ENCODE data around the gene FCER2.
"Not testable (repeated sequence)": the region's sequence is repeated elsewhere in the genome, so short reads cannot be mapped to it uniquely, and the experiment has no call there.

The FCER2 gene, protein sequence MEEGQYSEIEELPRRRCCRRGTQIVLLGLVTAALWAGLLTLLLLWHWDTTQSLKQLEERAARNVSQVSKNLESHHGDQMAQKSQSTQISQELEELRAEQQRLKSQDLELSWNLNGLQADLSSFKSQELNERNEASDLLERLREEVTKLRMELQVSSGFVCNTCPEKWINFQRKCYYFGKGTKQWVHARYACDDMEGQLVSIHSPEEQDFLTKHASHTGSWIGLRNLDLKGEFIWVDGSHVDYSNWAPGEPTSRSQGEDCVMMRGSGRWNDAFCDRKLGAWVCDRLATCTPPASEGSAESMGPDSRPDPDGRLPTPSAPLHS

DNA sequence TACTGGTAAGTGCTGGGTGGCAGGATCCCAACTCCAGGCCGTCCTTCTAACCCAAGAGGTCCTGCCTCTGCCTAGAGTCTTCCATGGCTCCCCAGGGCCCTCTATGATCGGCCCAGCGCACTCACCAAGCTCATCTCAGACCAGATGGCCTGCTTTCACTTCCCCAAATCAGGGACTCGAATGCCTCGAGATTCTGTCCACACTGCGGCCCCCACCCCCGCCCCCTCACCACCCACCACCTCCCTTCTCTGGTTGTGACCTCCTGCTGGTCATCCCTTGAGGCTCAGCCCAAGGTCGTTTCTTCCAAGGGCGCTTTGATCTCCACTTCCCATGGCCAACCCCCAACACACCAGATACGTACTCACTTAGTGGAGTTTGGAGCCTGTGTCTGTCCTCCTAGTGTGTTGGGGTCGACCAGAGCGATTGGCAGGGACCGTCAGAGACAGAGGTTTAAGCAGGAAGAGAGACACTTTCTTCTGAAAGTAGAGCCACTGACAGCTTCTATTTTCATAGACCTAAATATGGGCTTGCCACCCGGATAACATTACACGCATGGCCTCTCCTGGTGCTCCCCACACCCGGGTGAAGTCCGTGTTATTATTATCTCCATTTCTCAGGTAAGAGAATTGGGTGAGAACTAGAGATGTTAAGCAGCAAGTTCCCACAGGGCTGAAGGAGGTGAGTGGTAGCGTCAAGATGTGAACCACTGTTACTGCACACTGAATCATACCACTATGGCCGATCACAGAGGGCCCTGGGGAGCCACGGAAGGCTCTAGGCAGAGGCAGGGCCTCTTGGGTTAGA lies at the start of gene FCER2:
FCER2 (minus strand) TSS at position 478 of the 804 bp plus-strand sequence. CDS start 2,371 bp downstream, outside the sequence.
- no peak for DNase-seq (ENCODE audit: low read depth in 2 of 2)

GRCh38 chr19:7751157-7751783 lies 49.3 kb upstream of the FCER2 start:
- peak in 1 of 2 donors; percentile 33 for DNase-seq (ENCODE audit: low read depth in 2 of 2)

- DNase-seq (ENCODE audit: low read depth in 2 of 2) = no peak
Observed at GRCh38 chr19:7748756-7749155, 46.8 kb upstream of the FCER2 start.

- DNase-seq (ENCODE audit: low read depth in 2 of 2) = no peak
Observed at GRCh38 chr19:7748171-7748570, 46.2 kb upstream of the FCER2 start.

DNA sequence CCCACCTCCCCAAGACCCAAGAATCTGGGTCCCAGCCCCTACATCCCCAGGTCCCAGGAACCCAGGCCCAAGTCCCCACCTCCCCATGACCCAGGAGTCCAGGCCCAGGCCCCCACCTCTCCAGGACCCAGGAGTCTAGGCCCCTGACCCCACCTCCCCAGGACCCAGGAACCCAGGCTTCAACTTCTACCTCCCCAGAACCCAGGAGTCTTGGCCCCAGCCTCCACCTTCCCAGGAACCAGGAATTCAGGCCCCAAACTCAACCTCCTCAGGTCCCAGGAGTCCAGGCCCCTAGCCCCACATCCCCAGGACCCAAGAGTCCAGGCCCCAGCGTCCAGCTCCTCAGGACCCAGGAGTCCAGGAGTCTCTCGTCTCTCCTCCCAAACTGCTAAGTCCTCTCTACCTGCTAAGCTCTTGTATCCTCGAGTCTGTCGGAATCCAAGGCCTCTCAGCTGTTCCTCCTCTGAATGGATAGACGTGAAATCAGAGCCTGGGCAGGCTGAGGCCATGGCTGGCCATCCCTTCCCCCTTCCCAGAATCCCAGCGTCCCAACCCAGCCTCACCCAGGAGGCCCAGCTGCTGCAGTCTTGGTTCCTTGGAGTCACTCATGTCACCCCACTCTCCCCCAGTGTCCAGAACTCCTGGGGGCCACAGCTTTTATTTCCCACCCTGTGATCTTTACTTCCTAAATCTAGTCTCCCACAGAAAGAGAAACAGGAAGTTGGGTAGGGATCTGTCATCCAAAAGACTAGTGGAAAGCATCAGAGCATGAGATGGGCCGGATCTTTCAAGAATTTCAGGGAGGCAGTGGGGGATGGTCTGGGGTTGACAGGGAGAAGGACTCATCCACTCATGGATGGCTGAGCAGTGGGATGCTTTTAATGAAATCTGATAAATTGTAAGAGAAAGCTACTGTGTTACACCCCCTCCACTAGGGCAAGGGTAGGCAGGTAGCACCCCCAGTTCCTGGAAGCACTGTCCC lies 45.3 kb upstream of the FCER2 start, which contains the start of gene CD209:
CD209 (minus strand) TSS at position 632 of the 982 bp plus-strand sequence; CDS start at position 609, 23 bp downstream.
- DNase-seq (ENCODE audit: low read depth in 2 of 2) = no peak

DNA sequence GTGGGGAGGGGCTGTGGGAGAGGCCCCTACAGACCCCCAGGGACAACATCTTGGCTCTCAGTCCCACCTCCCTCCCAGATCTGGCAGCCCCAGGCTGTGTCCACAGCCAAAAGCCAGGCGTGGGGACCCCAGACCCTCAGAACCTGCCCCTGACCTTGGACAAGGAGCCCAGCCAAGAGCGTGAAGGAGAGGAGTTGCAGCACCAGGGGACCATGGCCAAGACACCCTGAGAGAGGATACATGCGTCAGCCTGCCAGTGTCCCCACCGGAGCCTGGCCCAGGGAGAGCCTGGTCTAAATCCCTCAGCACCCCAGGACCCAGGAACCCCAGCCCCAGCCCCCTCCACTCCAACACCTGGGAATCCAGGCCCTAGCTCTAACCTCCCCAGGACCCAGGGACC lies 44.4 kb upstream of the FCER2 start:
- DNase-seq (ENCODE audit: low read depth in 2 of 2) = not testable (repeated sequence)

DNA sequence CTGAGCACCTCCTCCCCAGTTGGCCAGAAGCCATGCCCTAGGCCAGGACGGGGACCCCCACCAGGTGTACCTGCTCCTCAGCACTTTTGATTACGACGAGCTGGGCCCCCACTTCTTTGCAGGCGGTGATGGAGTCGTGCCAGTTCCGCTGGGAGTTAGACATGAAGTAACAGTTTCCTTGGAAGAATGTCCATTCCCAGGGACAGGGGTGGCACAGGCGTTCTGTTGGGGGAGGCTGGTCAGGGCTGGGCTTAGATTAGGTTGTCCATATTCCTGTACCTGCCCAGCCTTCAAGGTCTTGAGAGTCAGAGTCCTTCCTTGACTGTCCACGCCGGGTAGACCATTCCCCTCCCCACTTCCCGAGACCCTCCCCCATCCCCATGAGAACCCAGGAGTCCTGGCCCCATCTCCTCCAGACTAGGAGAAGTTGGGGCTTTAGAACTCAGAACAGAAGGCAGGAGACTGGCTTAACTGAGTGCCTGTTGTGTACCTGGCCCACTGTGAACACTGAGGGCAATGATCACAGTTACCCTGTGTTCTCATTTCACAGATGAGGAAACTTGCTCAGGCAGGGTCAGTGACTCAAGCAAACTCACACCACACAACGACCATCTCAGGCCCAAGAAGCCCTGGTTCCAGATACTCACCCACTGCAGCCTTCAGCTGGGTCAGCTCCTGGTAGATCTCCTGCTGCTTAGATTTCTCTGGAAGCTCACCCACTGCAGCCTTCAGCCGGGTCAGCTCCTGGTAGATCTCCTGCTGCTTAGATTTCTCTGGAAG lies 43.1 kb upstream of the FCER2 start:
- DNase-seq (ENCODE audit: low read depth in 2 of 2) = no peak

DNA sequence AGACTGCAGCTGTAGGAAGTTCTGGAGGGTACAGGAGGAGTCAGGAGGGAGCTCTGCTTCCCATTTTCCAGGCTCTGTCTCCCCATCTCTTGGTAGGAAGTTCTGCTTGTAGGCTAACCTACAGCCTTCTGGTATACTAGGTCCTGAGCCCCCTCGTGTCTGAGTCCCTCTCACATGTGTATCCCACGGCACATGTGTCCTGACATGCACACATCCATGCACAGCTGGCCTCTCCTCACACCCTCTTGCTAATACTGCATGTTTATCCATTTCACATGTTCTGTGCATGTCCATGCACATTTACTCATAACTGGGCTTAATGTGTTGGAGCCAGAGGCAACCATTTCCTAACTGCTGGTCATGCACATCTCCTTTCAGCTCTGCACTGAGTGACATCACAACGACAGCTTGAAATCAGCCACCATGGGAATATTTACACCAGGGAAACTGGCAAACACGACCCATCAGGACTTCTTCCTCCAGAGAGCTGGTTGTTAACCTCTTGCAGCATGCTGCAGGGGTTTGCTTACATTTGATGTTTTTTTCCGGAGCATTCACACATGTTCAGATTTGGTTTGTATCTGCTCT lies 42.4 kb upstream of the FCER2 start:
- DNase-seq (ENCODE audit: low read depth in 2 of 2) = no peak

- no peak for DNase-seq (ENCODE audit: low read depth in 2 of 2)
Observed at GRCh38 chr19:7743425-7743841, 41.5 kb upstream of the FCER2 start.

DNA sequence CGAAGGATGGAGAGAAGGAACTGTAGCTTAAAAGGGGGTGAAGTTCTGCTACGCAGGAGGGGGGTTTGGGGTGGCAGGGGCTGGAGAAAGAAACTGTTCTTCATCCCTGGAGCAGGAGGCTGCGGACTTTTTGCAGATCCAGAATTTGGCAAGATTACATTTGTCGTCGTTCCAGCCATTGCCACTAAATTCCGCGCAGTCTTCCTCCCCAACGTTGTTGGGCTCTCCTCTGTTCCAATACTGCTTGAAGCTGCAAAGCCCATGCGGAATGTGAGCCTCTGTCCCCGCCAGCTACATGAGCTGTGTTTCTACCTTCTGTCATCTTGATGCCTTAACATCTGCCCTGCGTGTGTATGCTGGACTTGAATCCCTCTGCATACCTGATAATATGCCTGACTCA lies 41.1 kb upstream of the FCER2 start:
- DNase-seq (ENCODE audit: low read depth in 2 of 2) = no peak

- no peak for DNase-seq (ENCODE audit: low read depth in 2 of 2)
Observed at GRCh38 chr19:7742575-7742974, 40.6 kb upstream of the FCER2 start.

- no peak for DNase-seq (ENCODE audit: low read depth in 2 of 2)
Observed at GRCh38 chr19:7740682-7741054, 38.7 kb upstream of the FCER2 start.

DNA sequence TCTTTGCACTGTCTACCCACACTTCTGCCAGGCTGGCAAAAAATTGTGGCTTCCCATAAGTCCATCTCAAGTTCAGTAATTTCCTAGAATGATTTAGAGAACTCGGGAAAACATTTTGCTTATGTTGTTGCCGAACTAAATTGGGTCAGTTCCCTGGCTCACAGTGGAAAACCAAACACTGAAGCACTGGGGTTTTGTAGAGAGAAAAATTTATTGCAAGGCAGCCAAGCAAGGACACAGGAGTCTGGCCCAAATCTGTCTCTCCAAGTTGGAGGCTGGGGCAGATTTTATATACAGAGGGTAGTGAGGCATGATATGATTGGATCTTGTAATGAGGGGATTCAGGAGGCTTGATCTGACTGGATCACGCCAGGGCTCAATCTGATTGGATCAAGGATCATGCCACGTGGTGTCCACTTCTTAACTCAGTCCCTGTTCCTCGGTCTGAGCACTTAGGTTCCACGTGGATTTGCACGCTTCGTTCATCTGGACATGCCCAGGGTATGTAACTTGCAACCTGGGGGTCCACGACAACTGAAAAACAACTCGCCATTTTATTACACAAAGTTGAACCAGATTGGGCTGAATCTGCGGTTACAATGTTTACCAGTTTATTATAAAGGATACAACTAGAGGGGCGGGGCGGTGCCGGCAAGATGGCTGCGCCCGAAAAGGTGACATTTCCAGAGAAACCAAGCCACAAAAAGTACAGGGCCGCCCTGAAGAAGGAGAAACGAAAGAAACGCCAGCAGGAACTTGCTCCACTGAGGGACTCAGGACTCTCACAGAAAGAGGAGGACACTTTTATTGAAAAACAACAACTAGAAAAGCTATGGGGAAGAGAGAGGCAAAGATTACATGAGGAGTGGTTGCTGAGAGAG lies 38.1 kb upstream of the FCER2 start:
- DNase-seq (ENCODE audit: low read depth in 2 of 2) = no peak

- DNase-seq (ENCODE audit: low read depth in 2 of 2) = no peak
Observed at GRCh38 chr19:7739211-7739755, 37.4 kb upstream of the FCER2 start.

GRCh38 chr19:7738023-7738422 lies 36.1 kb upstream of the FCER2 start:
- peak in 1 of 2 donors; percentile 30 for DNase-seq (ENCODE audit: low read depth in 2 of 2)

DNA sequence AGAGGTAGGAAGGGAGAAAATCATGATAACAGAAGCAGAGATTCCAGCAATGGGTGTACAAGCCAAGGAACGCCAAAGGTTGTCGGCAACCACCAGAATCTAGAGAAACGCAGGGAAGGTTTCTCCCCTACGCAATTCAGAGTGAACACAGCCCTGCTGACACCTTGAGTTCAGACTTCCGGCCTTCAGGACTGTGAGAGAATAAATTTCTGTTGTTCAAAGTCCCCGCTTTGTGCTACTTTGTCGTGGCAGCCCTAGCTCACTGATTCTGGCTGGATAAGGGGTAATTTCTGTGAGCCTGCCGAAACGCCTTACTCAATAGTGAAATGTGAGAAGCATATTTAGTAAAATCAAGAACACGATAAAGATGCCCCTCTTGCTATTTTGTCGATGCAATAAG lies 35.3 kb upstream of the FCER2 start:
- no peak for DNase-seq (ENCODE audit: low read depth in 2 of 2)

GRCh38 chr19:7736148-7736547 lies 34.2 kb upstream of the FCER2 start:
- no peak for DNase-seq (ENCODE audit: low read depth in 2 of 2)

Data from activated CD4-positive, alpha-beta T cell treated with anti-CD3 and anti-CD28 coated beads for 24 hours (primary cell).